HepG2 (cell line): ENCODE data around the gene CCT6A. TPM values are rescaled to one million over a fixed set of nuclear protein-coding genes. Genes with fewer than 3 reads are reported as not detected.

Experiments
- CBX2 ChIP-seq, 2 experiments: fragments of 200-600 bp in 1 of 2; sonication (generic); formaldehyde crosslinking in 1 of 2; IDR thresholded peaks; 2 replicates each; pipeline versions ENCODE4 v1.7.0 to v1.8.1; 2018 to 2022; ENCODE audit warnings: low read depth in 2 of 2, low read length in 1 of 2, mild to moderate bottlenecking in 1 of 2, missing genetic modification reagents in 1 of 2
- CHD2 ChIP-seq: IDR thresholded peaks from 2 replicates; pipeline ENCODE4 v1.6.1; 2011; ENCODE audit warnings: low read depth, low read length, improper control_type of control experiment
- KDM3A ChIP-seq: IDR thresholded peaks from 2 replicates; pipeline ENCODE4 v1.6.1; 2018; ENCODE audit warnings: low read depth, missing compliant biosample characterization
- KLF6 ChIP-seq: IDR thresholded peaks from 2 replicates; pipeline ENCODE4 v1.8.0; 2016; ENCODE audit warnings: missing biosample characterization, missing genetic modification reagents
- MTA1 ChIP-seq: sonication (generic); formaldehyde crosslinking; IDR thresholded peaks from 2 replicates; pipeline ENCODE4 v1.4.0; 2020; ENCODE audit warnings: missing genetic modification reagents, mild to moderate bottlenecking, borderline replicate concordance
- NR2F1 ChIP-seq, 2 experiments: fragments of 450-650 bp in 1 of 2; formaldehyde crosslinking in 1 of 2; IDR thresholded peaks; 2 replicates each; pipeline versions ENCODE4 v1.5.0 to v1.6.1; 2016 to 2020; ENCODE audit warnings: mild to moderate bottlenecking in 1 of 2, missing compliant biosample characterization in 1 of 2, missing genetic modification reagents in 1 of 2, moderate library complexity in 1 of 2
- PITX1 ChIP-seq: sonication (generic); formaldehyde crosslinking; IDR thresholded peaks from 2 replicates; pipeline ENCODE4 v1.5.1; 2020; ENCODE audit warnings: mild to moderate bottlenecking, missing genetic modification reagents
- RBAK ChIP-seq: sonication (generic); formaldehyde crosslinking; IDR thresholded peaks from 2 replicates; pipeline ENCODE4 v1.5.1; 2020; ENCODE audit warnings: mild to moderate bottlenecking, missing genetic modification reagents
- RFX5 ChIP-seq: IDR thresholded peaks from 2 replicates; pipeline ENCODE4 v1.6.1; 2011; ENCODE audit warnings: low read depth, low read length, improper control_type of control experiment
- RXRA ChIP-seq: sonication (generic); formaldehyde crosslinking; IDR thresholded peaks from 2 replicates; pipeline ENCODE4 v1.5.1; 2020; ENCODE audit warnings: missing genetic modification reagents
- SMYD3 ChIP-seq: sonication (generic); formaldehyde crosslinking; IDR thresholded peaks from 2 replicates; pipeline ENCODE4 v1.8.1; 2023; ENCODE audit warnings: mild to moderate bottlenecking, missing genetic modification reagents
- SP4 ChIP-seq: sonication (generic); formaldehyde crosslinking; IDR thresholded peaks from 2 replicates; pipeline ENCODE4 v1.8.1; 2023; ENCODE audit warnings: mild to moderate bottlenecking, missing genetic modification reagents
- ZBTB7A ChIP-seq: sonication (generic); formaldehyde crosslinking; IDR thresholded peaks from 2 replicates; pipeline ENCODE4 v1.8.0; 2022; ENCODE audit warnings: mild to moderate bottlenecking, missing genetic modification reagents
- ZC3H13 ChIP-seq: sonication (generic); formaldehyde crosslinking; IDR thresholded peaks from 2 replicates; pipeline ENCODE4 v1.8.1; 2023; ENCODE audit warnings: mild to moderate bottlenecking, missing genetic modification reagents, moderate library complexity
- ZMYM2 ChIP-seq: sonication (generic); formaldehyde crosslinking; IDR thresholded peaks from 2 replicates; pipeline ENCODE4 v1.8.0; 2022; ENCODE audit warnings: mild to moderate bottlenecking, missing genetic modification reagents
- ZNF280D ChIP-seq: sonication (generic); formaldehyde crosslinking; IDR thresholded peaks from 2 replicates; pipeline ENCODE4 v1.5.1; 2020; ENCODE audit warnings: mild to moderate bottlenecking, missing genetic modification reagents
- ZNF569 ChIP-seq: sonication (generic); formaldehyde crosslinking; IDR thresholded peaks from 2 replicates; pipeline ENCODE4 v1.5.0; 2020; ENCODE audit warnings: mild to moderate bottlenecking, missing genetic modification reagents, moderate library complexity, borderline replicate concordance
- polyA plus RNA-seq, 8 experiments: library from polyadenylated mRNA; depleted of rRNA in 3 of 8; stranded (reverse) in 7 of 8; unstranded in 1 of 8; fragments of >200 nt; fragmentation: Illumina TruSeq in 4 of 8; extraction: Trizol in 4 of 8; gene quantifications; 2 replicates each; pipeline versions ENCODE4 v1.2.1 to v1.2.3, GENCODE V29; 2011 to 2016; ENCODE audit warnings: low read depth in 4 of 8, missing spikeins in 1 of 8, mixed read lengths in 1 of 8; ENCODE audit not compliant: insufficient read depth in 1 of 8
- total RNA-seq, 5 experiments: library from RNA; depleted of rRNA; stranded (reverse); fragments of >200 nt; fragmentation: Illumina TruSeq; extraction: Trizol; gene quantifications; 2 replicates each; pipeline ENCODE4 v1.2.3, GENCODE V29; 2016; ENCODE audit warnings: low read depth in 1 of 5
- TF ChIP-seq, protein P1 (sequence below): sonication (generic); formaldehyde crosslinking; IDR thresholded peaks from 2 replicates; pipeline ENCODE4 v1.8.1; 2022; ENCODE audit warnings: mild to moderate bottlenecking, missing genetic modification reagents
- TF ChIP-seq, protein P2 (sequence below), 2 experiments: fragments of 450-650 bp in 1 of 2; sonication (generic) in 1 of 2; formaldehyde crosslinking; IDR thresholded peaks; 2 replicates each; pipeline versions ENCODE4 v1.5.0 to v1.8.0; 2020 to 2022; ENCODE audit warnings: mild to moderate bottlenecking in 1 of 2, missing genetic modification reagents in 1 of 2
- TF ChIP-seq, protein P3 (sequence below): IDR thresholded peaks from 2 replicates; pipeline ENCODE4 v1.6.1; 2016; ENCODE audit warnings: low read depth, borderline replicate concordance
- TF ChIP-seq, protein P4 (sequence below): sonication (generic); formaldehyde crosslinking; IDR thresholded peaks from 2 replicates; pipeline ENCODE4 v1.5.0; 2020; ENCODE audit warnings: missing genetic modification reagents, mild to moderate bottlenecking, borderline replicate concordance
- TF ChIP-seq, protein P5 (sequence below): sonication (generic); IDR thresholded peaks from 2 replicates; pipeline ENCODE4 v1.6.1; 2016; ENCODE audit warnings: low read depth, borderline replicate concordance

Gene CCT6A
- total and polyA plus RNA-seq, 2 of the 13 experiments (the other 11 are each of a cell fraction or from before 2014, with no cell fraction given) = 219 to 292 TPM

DNA sequence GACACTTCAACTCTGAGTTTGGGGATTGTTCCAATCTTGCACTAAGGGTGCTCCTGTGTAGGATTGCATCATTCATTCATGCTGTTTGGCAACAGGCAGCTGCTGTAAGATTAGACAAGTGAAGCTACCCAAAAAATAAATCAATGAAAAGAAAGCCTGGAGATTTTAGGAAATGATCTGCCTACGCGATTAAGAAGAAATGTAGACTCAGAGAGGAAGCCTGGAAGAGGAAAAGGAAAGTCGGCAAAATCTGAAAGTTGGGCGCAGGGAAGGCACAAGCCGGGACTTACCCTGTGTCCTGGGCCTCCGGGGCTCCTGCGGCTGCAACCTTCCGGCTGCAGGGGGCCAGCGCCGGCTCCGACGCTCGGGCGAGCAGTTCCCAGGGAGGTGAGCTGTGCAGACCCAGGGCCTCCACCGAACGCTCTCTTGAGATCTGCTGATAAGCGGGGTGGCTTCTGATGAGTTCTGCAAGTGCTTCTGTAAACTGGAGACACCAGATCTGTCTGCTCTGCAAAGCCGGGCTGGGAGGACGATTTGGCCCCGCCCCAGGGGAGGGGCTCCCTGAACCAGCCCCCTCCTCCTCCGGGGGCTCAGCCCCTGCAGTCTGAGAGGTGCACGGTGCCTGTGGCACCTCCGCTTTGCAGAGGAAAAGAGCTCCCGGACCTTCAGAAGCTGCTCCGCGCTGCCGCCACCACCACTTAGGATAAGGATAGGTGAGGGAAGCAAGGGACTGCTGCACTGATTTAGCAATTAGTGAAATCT is 17.7 kb upstream of the CCT6A start (continued):
- TF ChIP-seq ZNF569 (CRISPR knock-in tag) = no peak; the same call in 1 of the 2 replicates
- no peak for TF ChIP-seq SMYD3
- TF ChIP-seq ZNF280D = no peak
- no peak for TF ChIP-seq RBAK (CRISPR knock-in tag)
- TF ChIP-seq, protein P1, sequence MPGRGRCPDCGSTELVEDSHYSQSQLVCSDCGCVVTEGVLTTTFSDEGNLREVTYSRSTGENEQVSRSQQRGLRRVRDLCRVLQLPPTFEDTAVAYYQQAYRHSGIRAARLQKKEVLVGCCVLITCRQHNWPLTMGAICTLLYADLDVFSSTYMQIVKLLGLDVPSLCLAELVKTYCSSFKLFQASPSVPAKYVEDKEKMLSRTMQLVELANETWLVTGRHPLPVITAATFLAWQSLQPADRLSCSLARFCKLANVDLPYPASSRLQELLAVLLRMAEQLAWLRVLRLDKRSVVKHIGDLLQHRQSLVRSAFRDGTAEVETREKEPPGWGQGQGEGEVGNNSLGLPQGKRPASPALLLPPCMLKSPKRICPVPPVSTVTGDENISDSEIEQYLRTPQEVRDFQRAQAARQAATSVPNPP = no peak
- peak; percentile 79 for TF ChIP-seq SP4 (CRISPR knock-in tag)
- TF ChIP-seq ZC3H13 (CRISPR knock-in tag) = peak; percentile 50; the same call in 1 of the 2 replicates
- TF ChIP-seq, protein P2, sequence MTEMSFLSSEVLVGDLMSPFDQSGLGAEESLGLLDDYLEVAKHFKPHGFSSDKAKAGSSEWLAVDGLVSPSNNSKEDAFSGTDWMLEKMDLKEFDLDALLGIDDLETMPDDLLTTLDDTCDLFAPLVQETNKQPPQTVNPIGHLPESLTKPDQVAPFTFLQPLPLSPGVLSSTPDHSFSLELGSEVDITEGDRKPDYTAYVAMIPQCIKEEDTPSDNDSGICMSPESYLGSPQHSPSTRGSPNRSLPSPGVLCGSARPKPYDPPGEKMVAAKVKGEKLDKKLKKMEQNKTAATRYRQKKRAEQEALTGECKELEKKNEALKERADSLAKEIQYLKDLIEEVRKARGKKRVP (CRISPR knock-in tag; IDR thresholded peaks at IDR 0.05) = peak; percentile 91 to 95
- TF ChIP-seq KLF6 (CRISPR knock-in tag) = no peak
- peak; percentile 57; the same call in 1 of the 2 replicates for TF ChIP-seq PITX1 (CRISPR knock-in tag)
- TF ChIP-seq, protein P3, sequence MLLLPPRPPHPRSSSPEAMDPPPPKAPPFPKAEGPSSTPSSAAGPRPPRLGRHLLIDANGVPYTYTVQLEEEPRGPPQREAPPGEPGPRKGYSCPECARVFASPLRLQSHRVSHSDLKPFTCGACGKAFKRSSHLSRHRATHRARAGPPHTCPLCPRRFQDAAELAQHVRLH (CRISPR knock-in tag) = peak; percentile 66; the same call in 1 of the 2 replicates
- TF ChIP-seq, protein P4, sequence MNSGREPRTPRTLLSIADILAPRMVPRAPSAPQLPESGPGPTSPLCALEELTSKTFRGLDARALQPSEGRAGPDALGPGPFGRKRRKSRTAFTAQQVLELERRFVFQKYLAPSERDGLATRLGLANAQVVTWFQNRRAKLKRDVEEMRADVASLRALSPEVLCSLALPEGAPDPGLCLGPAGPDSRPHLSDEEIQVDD (CRISPR knock-in tag) = no peak; the same call in 1 of the 2 replicates
- peak; percentile 41; the same call in 1 of the 2 replicates for TF ChIP-seq RXRA (CRISPR knock-in tag)
- TF ChIP-seq NR2F1 (CRISPR knock-in tag; IDR thresholded peaks at IDR 0.05) = no peak
- TF ChIP-seq ZBTB7A (CRISPR knock-in tag) = no peak; the same call in 1 of the 2 replicates
- no peak for TF ChIP-seq CBX2 (IDR thresholded peaks at IDR 0.05; ENCODE audit: low read depth, low read length)
- no peak for TF ChIP-seq CBX2 (CRISPR knock-in tag; IDR thresholded peaks at IDR 0.05; ENCODE audit: low read depth)
- peak; percentile 67; the same call in 1 of the 2 replicates for TF ChIP-seq KDM3A (CRISPR knock-in tag)
- TF ChIP-seq RFX5 = no peak
- TF ChIP-seq MTA1 (CRISPR knock-in tag) = peak; percentile 60; the same call in 1 of the 2 replicates
- TF ChIP-seq CHD2 = no peak
- TF ChIP-seq, protein P5, sequence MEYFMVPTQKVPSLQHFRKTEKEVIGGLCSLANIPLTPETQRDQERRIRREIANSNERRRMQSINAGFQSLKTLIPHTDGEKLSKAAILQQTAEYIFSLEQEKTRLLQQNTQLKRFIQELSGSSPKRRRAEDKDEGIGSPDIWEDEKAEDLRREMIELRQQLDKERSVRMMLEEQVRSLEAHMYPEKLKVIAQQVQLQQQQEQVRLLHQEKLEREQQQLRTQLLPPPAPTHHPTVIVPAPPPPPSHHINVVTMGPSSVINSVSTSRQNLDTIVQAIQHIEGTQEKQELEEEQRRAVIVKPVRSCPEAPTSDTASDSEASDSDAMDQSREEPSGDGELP = no peak
- TF ChIP-seq ZMYM2 = peak; percentile 57; the same call in 1 of the 2 replicates
